GM21381 (cell line): ENCODE results near the gene PLCD3.
"Not testable (repeated sequence)": the region's sequence is repeated elsewhere in the genome, so short reads cannot be mapped to it uniquely, and the experiment has no call there.

Experiments used
- ATAC-seq: cut with Tn5 transposase; IDR thresholded peaks from one replicate; pipeline ENCODE4 v1.9.1; 2021; ENCODE audit warnings: mild to moderate bottlenecking, moderate library complexity; ENCODE audit not compliant: unreplicated experiment

Gene PLCD3

DNA sequence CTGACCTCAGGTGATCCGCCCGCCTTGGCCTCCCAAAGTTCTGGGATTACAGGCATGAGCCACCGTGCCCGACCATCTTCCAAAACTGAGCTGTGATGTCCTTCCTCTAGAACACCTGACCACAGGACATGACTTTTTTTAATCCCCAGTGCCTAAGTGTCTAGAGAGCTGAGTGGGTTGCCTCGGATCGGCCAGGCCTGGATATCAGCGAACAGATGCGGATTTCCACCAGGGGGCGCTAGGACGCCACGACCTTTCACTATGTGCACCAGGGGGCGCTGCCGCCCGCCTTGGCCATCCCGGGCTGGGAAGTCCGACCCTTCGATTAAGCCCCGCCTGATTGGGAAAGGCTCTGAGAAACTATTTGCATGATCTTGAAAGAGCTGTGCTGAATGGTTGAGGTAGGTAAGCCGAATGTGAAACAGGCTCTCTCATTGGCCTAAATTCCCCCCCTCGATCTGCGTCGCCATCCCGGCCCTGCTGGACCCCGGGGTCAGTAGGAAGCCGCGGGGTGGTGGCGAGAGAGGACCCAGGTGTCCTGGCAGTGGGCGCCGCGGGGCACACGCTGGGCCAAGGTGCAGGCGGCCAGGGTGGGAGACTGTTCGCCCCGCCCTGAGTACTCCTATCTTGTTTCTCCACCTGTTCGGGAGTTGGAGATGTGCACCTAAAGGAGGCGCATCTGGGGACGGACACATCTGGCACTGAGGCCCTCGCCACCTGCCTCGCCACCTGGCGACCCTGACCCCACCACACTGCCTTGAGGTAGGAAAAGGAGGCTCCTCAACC, 3.1 kb upstream of the PLCD3 start, which contains the start of gene ACBD4:
Gene ACBD4, plus strand, starts transcription at position 496 of the 786 bp plus-strand sequence. CDS start 458 bp downstream, outside the sequence.
- ATAC-seq: peak; percentile 74

DNA sequence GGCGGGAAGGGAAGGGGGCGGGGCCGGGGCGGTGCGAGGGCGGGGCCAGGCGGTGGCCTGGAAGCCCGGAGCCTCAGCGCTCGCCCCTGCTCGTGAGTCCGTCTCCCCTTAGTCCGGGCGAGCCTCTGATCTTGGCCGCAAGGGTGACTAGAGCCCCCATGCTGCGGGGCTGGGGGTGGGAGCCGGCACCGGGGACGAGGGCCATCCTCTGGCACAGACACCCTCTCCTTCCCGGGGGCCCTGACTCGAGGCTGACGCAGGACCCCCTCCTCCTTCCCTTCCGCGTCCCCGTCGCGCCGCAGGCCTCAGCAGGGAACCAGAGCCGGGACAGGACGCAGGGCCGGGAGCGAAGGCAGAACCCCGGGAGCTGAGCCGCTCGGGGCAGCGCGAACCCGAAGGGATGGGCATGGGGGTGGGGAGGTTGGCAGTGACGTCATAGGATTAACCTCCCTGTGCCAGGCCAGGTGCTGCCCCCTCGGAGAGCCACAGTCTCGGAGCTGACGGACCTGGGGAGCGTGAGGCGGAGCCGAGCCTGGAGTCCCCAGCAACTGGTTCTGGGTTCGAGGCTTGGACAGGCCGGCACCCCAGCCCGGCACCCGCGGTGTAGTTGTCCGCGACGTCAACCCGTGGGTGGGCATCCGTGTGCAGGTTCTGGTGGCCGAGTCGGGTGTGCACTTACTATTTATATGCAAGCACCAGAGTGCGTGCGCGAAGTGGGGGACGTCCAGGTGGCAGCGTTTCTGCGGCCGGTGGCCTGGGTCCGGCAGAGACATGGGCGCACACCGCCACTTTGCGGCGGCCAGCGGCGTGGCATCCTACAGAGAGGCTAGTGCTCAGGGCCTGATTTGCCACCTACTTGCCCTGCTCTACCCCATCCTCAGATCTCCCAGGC, 503 bp upstream of the PLCD3 start:
- peak; percentile 30 for ATAC-seq

DNA sequence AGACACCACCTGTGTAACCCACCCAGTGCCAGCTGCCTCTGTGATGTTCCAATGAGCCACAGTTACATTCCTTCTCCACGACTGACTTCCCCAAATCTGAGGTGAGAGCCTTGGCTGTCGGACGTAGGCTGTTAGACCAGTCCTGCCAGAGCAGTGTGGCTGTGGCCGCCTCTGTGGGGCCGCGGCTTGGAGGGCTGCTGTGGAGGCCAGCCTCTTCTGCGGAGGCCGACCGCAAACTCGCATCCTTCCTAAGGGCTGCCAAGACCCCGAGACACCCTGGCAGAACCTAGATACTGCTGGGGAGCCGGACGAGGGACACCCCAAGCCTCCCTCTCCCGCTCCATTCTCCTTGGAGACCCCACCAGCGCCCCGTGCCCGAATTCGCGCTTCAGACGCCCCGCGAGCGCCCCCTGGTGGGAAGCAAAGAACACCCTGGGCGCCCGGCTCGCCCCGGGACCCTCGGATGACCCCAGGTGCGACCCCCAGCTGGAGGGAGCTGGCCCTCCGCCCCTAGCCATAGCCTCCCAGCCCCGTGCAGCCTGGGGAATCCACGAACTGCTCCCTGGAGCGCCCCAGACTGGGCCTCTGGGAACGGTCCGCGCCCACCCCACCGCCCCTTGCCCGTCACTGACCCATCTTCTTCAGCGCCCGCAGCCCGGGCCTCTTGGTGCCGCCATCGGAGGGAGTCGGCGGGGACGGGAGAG, 547 bp downstream of the PLCD3 start:
- no peak for ATAC-seq

DNA sequence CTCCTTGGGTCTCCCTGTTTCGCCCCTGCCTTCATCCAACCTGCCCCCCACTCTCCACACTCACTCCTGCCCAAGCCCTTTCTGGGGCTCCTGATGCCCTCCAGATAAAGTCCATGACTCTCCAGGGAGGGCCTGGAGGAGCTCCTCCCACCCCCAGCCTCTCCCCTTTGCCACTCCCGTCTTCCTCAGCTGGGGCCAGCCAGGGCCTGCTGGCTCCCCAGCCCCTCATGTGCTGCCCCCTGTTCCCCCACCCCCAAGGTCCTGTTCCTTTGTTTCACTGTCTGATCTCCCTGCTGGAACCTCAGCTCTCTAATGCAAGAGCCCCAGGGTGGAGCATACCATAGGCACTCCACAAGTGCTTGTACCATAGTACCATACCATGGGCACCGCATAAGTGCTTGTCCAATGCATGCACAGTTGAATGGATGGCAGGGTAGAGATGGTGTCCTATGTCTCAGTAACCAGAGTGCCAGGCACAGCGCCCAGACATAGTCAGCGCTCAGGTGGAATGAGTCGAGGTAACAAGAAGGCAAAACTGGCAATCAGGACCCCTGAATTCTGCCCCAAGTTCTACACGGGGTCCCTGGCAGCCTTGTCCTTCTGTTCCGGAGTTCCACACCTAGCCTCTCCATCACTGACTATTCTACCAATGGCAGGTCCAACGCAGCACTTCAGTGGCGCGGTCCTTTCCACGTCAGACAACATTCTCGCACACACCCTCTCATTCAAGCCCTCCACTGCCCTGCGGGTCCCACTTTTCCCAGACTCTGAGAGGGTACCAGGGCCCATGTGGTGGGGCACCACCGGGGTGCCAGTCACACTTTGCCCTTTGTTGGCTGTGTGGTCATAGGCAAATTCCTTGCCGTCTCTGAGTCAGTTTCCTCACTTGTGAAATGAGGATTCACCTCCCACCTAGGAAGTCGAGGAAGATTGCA, 1.4 kb downstream of the PLCD3 start:
- ATAC-seq: no peak

DNA sequence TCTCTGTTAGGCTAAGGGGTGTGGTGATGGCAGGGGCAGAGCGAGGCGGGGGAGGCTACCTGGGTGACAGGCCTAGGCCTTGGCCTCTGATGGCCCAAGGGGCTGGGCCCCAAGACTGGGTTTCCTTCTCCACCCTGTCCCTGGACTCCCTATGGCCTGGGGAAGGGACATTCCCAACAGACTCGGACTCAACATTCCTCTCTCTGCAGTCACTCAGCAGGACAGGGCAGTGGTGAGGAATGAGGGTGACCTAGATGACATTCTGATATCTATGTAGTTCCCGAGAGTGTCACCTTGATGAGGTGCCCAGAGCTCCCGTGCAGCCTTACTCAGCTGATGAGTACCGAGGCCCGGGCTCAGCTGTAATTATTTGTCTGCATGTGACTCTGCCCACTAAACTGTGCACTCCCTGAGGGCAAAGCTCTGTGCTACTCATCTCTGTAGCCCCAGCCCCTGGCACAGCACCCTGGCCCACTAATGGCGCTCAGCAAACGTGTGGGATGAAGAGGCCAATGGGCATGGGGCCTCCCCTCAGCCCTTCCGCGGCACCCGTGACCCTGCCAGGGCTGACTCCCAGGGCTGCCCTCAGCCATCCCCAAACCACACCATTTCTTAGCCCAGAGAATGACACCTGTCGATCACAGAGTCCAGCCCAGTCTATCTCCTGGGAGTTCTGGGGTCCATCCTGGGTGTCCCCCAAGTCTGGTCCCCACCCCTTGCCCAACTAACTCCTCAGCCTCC, 2.2 kb downstream of the PLCD3 start:
- ATAC-seq: no peak

DNA sequence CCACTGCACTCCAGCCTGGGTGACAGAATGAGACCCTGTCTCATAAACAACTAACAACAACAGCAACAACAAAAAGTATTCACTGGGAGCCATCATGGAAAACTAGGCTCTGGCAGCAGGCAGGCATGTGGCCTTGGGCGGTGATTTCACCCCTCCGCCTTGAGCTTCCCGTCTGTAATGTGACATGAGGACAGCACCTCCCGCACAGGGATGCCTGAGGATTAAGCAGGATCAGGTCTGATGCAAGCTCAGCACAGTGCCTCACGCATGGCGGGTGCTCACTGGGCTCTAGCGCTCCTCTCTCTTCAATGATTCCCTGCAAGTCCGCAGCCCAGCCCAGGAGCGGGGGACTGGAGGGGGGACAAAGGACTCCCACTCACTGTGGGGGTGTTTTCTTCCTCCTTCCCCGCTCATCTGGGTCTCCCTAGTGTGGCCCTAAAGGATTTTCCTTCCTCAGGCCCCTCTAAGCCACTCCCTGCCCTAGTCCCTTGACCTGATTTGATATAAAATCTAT, 2.8 kb downstream of the PLCD3 start:
- no peak for ATAC-seq

DNA sequence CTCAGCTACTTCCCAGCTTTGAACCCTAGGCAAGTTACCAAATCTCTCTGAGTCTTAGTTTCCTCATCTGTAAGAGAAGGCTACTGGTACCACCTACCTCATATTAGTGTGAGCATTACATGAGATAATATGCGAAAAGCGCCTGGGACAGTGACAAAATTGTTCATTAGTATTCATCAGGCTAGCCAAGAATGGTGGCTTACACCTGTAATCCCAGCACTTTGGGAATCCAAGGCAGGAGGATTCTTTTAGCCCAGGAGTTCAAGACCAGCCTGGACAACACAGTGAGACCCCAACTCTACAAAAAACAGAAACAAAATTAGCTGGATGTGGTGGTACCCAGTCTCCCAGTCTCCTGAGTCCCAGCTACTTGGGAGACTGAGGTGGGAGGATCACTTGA, 3.3 kb downstream of the PLCD3 start:
- ATAC-seq: no peak

DNA sequence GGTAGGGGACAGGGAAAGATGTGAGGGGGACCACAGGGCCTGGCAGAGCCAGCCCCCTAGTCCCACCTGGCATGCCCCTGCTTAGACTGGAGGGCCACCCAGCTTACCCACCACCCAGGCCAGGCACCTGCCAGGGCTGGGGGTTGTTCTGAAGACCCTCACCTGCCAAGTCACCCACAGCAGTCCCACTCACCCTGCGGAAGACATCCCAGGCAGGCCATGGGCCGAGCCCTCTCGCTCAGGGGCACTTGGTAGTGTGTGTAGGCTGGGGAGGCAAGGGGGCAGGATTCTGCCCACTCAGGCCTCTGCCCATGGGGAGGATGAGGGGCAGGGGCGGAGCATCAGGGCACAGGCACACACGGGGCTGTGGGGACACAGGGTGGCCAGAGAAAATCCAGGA, 4.0 kb downstream of the PLCD3 start:
- no peak for ATAC-seq

DNA sequence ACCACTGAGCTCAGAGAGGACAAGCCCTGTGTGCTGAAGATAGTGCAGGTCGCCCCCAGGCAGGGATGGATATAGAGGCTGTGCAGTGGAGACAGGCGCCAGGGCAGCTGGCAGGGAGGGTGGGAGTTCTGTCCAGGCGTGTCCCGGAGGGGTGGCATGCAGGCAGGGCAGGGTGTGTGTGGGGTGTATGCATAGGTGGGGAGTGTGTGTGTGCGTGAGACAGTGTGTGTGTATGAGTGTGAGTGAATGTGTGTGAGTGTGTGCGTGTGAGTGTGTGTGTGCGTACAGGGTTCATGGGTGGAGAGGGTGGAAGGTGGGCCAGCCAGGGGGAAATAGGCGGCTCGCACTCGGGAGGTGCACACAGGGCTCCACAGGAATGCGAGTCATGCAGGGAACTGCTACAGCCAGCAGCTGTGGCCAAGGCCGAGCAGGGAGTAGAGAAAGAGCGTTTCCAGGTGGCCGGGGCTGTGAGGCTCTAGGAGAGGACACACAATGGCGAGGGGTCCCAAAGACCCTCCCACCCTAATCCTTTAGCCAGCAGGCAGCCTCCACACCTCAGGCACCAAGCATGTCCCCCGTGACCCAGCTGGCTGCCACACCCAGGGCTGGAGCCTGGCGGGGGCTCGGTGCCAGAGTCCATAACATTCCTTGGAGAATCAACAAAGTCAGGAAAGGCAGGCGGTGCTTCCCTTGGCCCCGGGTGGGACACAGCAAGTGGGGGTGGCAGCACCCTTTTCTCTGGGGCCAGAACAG, 4.6 kb downstream of the PLCD3 start:
- no peak for ATAC-seq

DNA sequence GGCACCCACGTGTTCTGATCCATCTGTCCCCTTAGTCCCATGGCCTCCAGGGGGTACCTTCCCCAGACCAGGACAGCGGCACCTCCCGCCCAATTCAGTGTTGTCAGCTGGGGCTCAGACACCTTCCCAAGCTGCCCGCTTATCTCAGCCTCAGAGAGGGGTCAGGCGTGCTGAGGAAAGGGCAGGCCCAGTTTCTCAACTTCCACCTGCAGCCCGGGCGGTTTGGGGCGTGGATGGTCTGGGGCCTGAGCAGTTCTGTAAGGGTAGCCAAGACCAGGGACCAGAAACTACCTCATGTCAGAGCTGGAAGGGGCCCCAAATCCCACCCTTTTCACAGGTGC, 5.1 kb downstream of the PLCD3 start:
- ATAC-seq: no peak

DNA sequence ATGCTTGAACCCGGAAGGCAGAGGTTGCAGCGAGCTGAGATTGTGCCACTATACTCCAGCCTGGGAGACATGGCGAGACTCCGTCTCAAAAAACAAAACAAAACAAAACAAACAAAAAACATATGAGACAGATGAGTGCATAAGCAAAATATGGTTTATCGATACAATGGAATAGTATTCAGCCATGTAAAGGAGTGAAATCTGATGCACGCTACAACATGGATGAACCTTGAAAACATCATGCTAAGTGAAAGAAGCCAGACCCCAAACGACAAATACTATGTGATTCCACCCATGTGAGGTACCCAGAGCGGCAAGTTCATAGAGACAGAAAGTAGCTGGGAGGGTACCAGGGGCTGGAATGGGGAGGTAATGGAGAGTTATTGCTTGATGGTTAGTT, 6.8 kb downstream of the PLCD3 start:
- ATAC-seq: no peak

DNA sequence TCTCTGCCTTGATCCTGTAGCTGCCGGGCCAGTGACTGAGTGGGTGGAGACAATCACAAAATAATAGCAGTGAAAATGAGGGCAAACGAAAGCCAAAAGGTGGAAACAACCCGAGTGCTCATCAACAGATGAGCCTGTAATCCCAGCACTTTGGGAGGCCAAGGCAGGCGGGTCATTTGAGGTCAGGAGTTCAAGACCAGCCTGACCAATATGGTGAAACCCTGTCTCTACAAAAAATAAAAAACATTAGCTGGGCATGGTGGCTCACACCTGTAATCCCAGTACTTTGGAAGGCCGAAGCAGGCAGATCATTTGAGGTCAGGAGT, 7.6 kb downstream of the PLCD3 start:
- not testable (repeated sequence) for ATAC-seq

DNA sequence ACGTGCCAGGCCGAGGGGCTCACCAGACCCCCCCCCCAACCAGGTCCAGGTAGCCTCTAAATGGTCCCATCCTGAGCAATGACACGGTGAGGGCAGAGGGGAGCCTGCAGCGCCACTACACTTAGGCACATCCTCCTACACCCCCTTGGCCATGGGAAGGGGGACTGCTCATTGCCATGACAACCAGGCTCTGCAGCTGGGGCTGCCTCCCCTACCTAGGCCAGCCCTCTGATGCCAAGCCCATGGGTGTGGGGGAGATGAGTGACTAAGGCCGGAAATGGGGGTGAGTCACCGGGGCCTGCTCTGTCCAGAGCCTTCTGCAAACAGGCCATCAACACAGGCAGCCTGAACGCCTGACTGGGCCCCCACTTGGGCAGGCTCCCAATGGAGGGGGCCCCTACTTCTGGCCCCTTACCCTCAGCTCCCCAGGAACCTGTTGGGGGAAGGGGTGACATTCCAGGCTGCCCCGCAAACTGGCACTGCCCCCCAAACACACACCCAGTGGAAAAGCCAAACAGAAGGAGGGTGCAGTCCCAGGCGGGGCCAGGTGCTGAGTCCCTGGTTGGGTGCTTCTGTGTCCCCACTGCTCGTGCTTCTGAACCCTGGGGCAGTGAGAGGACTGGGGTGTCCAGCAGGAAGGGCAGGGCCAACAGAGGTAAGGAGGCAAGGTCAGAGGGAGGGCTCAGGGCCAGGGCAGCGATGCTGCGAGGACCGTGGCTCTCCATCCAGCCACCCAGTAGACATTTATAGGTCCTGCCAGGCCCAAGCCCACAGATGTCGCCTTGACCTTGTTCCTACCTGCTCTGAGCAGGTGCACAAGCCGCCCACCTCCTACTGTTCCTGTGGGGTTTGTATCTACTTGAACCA, 8.2 kb downstream of the PLCD3 start:
- no peak for ATAC-seq

DNA sequence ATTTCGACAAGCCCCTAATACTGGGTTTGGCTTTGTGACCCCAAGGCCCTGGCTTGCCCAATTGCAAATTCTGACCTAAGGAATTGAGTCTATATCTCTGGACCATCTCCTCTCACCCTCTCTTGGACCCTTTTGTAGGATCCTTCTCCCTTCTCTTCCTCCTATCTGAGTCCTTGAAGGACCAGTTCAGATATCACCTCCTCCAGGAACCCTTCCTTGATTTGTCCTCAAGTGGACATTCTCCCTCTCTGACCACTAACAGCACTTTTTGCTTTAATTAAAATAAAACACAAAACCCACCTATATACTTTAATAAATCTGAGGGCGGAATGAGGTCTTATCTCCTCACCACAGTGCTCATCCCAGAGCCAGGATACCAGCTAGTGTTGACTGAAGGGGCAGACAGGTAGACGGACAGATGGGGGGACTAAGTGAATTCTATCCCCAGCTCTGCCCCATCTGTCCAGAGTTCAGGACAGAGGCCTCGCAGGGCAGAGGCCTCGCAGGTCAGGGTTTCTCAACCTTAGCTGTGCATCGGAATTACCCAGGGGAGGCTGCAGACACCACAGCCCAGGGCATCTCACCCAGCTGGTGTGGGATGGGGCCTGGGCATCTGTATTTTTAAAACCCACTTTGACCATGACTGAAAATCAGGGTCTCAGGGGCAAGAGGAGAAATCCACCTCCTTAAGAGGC, 9.1 kb downstream of the PLCD3 start:
- no peak for ATAC-seq

DNA sequence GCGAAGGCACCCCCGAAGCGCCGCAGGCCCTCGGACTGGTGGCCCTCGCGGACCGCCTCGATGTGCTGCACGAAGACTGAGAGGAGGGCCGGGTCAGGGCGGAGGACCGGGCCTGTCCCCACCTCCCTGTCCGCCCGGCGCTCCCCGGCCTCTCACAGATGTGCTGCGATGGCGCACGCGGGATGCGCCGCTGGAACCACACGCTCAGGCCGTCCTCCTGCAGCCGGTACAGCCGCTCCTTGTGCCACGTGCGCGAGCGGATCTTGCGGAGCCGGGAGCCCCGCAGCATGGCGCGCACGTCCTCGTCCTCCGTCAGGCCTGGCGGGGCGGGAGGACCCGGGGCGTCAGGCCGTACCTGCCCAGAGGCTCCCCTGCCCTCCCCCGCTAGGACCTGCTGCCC, 11.3 kb downstream of the PLCD3 start:
- ATAC-seq: no peak

DNA sequence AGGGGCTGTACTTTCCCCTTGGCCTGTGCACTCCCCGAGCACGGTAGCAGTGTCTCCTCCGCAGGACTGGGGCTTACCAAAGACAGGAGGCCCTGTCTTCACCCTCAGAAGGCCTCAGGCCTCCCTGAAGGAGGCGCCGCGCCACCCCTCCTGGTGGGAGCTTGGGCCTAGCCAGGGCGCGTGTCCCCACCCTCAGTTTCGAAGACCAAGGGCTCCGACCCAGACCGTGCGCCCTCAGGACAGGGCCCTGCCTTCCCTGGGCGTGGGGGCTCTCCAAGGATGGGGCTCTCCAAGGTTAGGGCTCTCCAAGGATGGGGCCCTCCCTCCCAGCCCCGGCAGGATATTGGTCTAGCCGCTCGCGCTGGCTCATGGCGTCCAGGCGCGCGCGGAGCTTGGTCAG, 11.8 kb downstream of the PLCD3 start:
- ATAC-seq: no peak

DNA sequence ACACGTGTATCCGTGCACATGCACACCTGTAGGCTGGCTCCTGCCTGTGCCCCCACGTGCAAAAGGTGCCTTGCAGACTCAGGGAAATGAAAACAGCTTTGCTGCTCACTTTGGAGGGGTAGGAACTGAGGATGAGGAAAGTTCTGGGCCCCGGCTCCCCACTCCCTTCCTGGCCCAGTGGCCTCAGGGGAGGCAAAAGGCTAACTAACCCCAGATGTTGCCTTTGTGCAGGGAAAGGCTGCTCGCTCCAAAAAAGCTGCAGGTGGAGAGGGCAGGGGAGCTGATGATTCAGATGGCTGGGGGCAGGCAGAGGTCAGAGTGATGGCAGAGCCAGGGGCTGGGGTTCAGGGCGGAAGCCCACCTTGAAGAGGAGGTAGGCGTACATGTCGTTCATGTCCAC, 12.4 kb downstream of the PLCD3 start:
- no peak for ATAC-seq
